ENCODE measurements around the gene ARSJ. TPM values are rescaled to one million over a fixed set of nuclear protein-coding genes. Genes with fewer than 3 reads are reported as not detected.

Gene ARSJ
- total RNA-seq, 1 donor from 2014 or later: 8.4 TPM

GRCh38 chr4:113871080-113871479 is 108.4 kb downstream of the ARSJ start:
- no peak for ATAC-seq
- Histone ChIP-seq H3K4me1 (no peaks in the 10 kb centered on the region), H3K4me3 (no peak overlapping the region), H3K9me3 (no peaks in the 10 kb centered on the region), H3K27me3 (ENCODE audit: low read depth) (no peaks in the 10 kb centered on the region), H3K36me3 (no peaks in the 10 kb centered on the region), H3K27ac (no peak overlapping the region)
- intact Hi-C loops (cut with DNase I): no loop called here
- no peak for DNase-seq
- no peak for TF ChIP-seq CTCF (IDR thresholded peaks at IDR 0.05)

GRCh38 chr4:113869743-113870375 is 109.6 kb downstream of the ARSJ start:
- ATAC-seq (no peak), DNase-seq (no peak)
- intact Hi-C loops (cut with DNase I): no loop called here
- no peak overlapping the region for H3K27ac ChIP-seq
- no peak for TF ChIP-seq CTCF (IDR thresholded peaks at IDR 0.05)
- no peaks in the 10 kb centered on the region for H3K27me3 ChIP-seq (ENCODE audit: low read depth)
- no peaks in the 10 kb centered on the region for H3K9me3 ChIP-seq
- no peak overlapping the region for H3K4me3 ChIP-seq
- no peaks in the 10 kb centered on the region for H3K36me3 ChIP-seq
- no peaks in the 10 kb centered on the region for H3K4me1 ChIP-seq

GRCh38 chr4:113866611-113867010 is 112.8 kb downstream of the ARSJ start:
- H3K36me3 ChIP-seq: no peaks in the 10 kb centered on the region
- no peak overlapping the region for H3K4me3 ChIP-seq
- DNase-seq: no peak
- intact Hi-C loops (cut with DNase I): no loop called here
- H3K27me3 ChIP-seq (ENCODE audit: low read depth): no peaks in the 10 kb centered on the region
- H3K9me3 ChIP-seq: no peaks in the 10 kb centered on the region
- TF ChIP-seq CTCF (IDR thresholded peaks at IDR 0.05): no peak
- no peak for ATAC-seq
- no peak overlapping the region for H3K27ac ChIP-seq
- H3K4me1 ChIP-seq: no peaks in the 10 kb centered on the region

- no peak for TF ChIP-seq CTCF (IDR thresholded peaks at IDR 0.05)
- H3K27me3 ChIP-seq (ENCODE audit: low read depth): no peaks in the 10 kb centered on the region
- H3K27ac ChIP-seq: no peak overlapping the region
- H3K9me3 ChIP-seq: no peaks in the 10 kb centered on the region
- no peaks in the 10 kb centered on the region for H3K4me1 ChIP-seq
- intact Hi-C loops (cut with DNase I): no loop called here
- no peak for DNase-seq
- no peak for ATAC-seq
- H3K36me3 ChIP-seq: no peaks in the 10 kb centered on the region
- no peak overlapping the region for H3K4me3 ChIP-seq
Measured at GRCh38 chr4:113858924-113859323, 120.5 kb downstream of the ARSJ start.

GRCh38 chr4:113851816-113852215 is 127.6 kb downstream of the ARSJ start:
- Histone ChIP-seq H3K27me3 (ENCODE audit: low read depth) (no peaks in the 10 kb centered on the region), H3K4me3 (no peak overlapping the region), H3K9me3 (no peaks in the 10 kb centered on the region), H3K27ac (no peak overlapping the region), H3K4me1 (no peaks in the 10 kb centered on the region), H3K36me3 (no peaks in the 10 kb centered on the region)
- ATAC-seq: no peak
- TF ChIP-seq CTCF (IDR thresholded peaks at IDR 0.05): no peak
- DNase-seq: no peak
- intact Hi-C loops (cut with DNase I): no loop called here

Other genes starting within 250 kb of the ARSJ start
- gene CAMK2D, start 217.9 kb downstream of the ARSJ start, total RNA-seq: 40.7 TPM

Measured in lower lobe of right lung (tissue), 2 donors.